HG02884 (cell line): ENCODE results near the gene CAMK1D.
"Not testable (repeated sequence)": the region's sequence is repeated elsewhere in the genome, so short reads cannot be mapped to it uniquely, and the experiment has no call there.

Experiments
- ATAC-seq: cut with Tn5 transposase; IDR thresholded peaks from one replicate; pipeline ENCODE4 v1.9.1; 2021; ENCODE audit warnings: mild to moderate bottlenecking, moderate library complexity; ENCODE audit not compliant: unreplicated experiment

Gene CAMK1D

GRCh38 chr10:12740813-12741212, 391.5 kb downstream of the CAMK1D start:
- ATAC-seq, result no peak

DNA sequence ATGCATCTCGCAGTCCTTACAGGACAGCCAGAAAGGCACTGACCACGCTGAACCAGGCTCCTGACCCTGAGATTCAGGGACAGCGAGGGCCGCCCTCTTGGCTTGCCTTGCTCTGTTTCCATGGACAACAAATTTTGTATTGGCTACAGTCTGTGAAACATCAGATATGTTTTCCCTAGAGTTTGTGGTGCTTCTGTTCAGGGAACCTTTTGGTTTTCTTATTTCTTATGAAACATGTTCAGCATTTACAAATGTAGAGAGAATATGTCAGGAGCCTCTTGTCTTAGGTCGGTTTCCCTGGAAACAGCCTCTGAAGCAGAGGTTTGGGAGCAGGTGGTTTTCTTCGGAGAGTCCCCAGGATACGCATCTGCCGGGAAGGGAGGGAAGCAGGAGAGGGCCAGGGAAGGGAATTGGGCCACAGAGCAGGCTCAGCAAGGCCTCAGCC, 392.0 kb downstream of the CAMK1D start:
- ATAC-seq, result no peak

DNA sequence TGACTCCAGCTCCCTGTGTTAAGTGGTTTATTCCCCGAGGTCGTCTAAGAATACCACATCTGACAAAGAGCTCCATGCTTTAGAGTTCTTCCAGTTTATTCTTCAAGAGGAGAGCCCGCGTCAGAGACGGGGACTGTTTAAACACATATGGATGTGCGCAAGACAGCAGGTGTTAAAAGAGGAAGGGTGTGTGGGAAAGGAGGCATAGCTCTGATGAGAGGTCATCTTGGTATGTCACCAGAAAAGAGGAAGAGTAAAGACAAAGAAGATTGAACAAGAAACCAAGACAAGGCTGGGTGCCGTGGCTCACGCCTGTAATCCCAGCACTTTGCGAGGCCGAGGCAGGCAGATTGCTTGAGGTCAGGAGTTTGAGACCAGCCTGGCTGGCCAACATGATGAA, 393.4 kb downstream of the CAMK1D start:
- no peak for ATAC-seq

DNA sequence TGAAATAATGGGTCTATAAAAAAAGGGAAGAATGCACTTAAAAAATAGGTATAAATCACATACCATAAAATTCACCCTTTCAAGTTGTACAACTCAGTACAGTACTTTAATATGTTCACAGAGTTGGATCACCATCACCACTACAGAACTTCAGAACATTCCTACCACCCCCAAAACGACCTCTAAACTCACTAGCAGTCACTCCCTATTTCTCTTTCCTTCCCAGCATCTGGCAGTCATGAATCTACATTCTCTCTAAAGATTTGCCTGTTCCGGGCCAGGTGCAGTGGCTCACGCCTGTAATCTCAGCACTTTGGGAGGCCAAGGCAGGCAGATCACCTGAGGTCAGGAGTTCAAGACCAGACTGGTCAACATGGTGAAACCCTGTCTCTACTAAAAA, 394.1 kb downstream of the CAMK1D start:
- ATAC-seq, result not testable (repeated sequence)

DNA sequence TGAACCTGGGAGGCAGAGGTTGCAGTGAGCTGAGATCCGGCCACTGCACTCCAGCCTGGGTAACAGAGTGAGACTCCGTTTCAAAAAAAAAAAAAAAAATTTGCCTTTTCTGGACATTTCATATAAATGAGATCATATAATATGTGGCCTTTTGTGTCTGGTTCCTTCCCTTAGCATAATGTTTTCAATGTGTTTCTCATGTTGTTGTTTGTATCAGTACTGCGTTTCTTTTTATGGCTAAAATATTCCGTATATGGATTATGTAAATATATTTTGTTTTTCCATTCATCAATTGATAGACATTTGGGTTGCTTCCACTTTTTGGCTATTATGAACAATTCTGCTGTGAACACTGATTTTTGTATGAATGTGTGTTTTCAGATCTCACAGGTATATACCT, 394.6 kb downstream of the CAMK1D start:
- no peak for ATAC-seq

DNA sequence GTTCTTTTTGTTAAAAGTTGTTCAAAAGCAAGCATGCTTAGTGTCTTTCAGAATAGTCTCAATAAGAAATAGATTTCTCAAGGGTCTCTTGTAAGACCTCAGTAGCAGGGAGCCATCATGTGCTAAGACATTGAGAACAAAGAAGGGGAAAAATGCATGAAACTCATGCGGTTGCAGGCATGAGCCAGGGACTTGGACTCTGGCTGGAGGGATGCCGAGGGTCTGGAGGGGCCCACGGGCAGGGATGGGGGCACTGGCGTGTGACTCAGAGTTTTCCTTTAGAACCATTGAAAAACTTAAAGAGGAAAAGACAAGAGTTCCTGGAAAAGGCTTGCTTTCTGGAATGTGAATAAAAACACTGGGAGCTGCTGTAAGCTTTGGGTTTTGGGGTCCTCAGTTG, 398.8 kb downstream of the CAMK1D start:
- no peak for ATAC-seq

GRCh38 chr10:12749760-12750478, 400.6 kb downstream of the CAMK1D start:
- no peak for ATAC-seq

DNA sequence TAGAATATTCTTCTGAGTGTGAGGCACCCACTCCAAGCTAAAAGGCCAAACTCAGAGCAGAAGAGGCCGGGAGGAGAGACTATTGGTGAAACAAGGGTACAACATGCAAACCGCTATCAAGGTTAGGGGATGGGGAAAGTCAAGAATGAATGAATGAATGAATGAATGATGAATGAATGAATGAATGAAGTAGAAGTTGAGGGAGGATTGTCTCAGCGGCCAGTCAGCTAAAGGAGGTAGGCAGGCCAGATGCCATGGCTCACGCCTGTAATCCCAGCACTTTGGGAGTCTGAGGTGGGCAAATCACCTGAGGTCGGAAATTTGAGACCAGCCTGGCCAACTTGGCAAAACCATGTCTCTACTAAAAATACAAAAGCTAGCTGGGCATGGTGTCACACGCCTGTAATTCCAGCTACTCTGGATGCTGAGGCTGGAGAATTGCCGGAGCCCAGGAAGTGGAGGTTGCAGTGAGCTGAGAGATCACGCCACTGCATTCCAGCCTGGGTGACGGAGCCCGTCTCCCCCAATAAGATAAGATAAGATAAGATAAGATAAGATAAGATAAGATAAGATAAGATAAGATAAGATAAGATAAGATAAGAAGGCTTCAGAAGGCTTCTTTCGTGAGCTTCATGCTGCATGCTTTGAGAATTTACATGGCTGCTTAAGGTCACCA, 401.3 kb downstream of the CAMK1D start:
- no peak for ATAC-seq

GRCh38 chr10:12755075-12755474, 405.7 kb downstream of the CAMK1D start:
- no peak for ATAC-seq

DNA sequence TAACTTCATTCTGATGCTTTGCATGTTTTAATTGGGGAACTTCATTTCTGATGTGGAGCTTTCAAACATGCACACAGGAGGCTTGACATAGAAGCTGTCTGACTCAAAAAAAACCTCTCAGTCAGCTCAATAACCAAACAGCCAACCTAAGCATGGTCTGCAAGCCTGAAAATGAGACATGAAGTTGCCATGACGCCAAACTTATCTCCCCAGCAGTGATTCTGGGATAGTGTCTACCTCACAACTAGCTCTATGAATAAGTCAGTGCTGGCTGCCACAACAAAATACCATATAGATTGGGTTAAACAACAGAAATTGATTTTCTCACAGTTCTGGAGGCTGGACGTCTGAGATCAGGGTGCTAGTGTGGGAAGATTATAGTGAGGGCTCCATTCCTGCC, 408.0 kb downstream of the CAMK1D start:
- ATAC-seq, result no peak

DNA sequence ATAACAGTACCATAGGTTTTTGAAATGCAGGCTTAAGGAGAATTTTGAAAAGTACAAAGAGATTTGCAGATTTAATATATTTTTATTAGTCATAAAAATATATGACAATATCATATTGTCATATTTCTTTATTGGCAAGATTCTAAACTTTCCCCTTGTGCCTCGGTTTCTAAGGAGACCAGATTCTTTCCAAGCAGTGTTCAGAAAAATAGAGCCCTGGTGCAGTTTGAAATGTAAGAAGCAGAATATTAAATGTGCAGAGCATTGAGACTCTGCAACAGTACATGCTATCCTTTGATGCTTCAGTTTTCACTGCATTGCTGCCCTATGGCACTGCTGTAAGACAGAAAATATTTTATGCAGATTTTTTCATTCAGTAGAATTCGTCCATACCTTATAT, 408.9 kb downstream of the CAMK1D start:
- ATAC-seq, result no peak

GRCh38 chr10:12766223-12766622, 416.9 kb downstream of the CAMK1D start:
- no peak for ATAC-seq

GRCh38 chr10:12768156-12769100, 419.1 kb downstream of the CAMK1D start:
- ATAC-seq, result no peak

DNA sequence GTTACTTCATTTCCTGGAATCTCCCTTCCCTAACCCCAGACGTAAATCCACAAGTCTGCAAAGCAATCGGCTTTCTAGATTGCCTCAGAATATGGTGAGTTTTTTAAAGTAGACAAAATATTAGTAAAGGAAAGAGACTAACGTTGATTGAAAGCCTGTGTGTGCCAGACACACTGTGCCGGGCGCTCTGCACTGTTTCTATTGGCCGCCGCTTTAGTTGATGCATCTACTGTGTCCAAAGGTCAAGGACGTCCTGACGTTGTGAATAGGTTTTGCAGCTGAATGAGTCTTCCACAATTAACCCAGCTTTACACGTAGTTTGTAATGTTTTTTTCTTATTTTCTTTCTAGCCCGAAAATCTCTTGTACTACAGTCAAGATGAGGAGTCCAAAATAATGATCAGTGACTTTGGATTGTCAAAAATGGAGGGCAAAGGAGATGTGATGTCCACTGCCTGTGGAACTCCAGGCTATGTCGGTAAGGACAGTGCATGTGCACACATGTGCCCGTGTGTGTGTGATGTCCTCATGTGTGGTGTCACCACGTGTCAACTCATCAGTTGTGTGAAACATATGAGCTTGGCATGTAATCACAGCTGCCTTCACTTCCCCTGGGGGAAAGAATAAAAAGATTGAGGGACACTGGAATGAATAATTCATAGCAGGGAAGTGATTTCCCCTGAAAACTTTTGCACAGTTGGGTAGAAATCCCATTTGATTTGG, 420.1 kb downstream of the CAMK1D start:
- no peak for ATAC-seq

- no peak for ATAC-seq
Measured at GRCh38 chr10:12771981-12772760, 422.8 kb downstream of the CAMK1D start.

- no peak for ATAC-seq
Measured at GRCh38 chr10:12772797-12773587, 423.6 kb downstream of the CAMK1D start.

- ATAC-seq, result no peak
Measured at GRCh38 chr10:12774204-12774894, 425.0 kb downstream of the CAMK1D start.

DNA sequence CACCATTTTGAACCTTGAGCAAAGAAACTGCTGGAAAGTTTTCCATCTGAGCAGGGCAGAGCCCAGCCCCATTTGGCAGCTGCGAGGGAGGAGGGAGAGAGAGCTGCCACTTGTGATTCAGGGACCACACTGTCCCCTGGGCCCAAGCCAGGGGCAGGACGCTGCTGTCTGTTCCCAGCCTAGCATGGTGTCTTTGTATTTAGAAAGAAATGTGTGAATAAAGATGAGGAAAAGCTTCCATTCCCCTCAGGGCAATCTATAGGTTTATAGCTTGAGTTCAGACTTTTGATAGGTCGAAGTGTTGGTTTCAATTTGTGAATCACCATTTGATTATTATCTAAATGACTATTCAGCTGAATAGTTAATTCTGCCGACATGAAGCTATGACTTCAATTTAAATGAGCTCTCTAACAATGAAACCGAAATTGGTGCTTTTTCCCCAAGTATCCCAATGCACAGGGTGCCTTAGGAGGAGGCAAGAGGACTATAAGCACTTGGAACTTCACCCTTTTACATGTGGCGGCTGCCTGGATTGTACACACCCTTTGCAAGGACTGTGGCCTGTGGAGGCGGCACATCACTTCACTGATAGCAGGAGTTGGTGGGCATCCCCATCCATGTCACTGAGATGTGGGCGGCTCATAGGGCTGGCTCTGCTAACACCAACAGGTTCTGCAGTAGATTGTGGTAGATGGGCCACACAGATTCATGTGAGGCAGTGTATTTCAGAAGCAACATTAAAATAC, 428.7 kb downstream of the CAMK1D start:
- ATAC-seq, result no peak
